DND-41 (cell line): ENCODE data around the gene PCARE.

Source experiments
- CTCF ChIP-seq: IDR thresholded peaks from 2 replicates; pipeline ENCODE4 v1.5.1; 2012; ENCODE audit warnings: borderline replicate concordance, low read length, moderate library complexity, mild to moderate bottlenecking; ENCODE audit not compliant: poor library complexity, severe bottlenecking; ENCODE audit errors: extremely low read depth
- EZH2 ChIP-seq: IDR thresholded peaks from 3 replicates; pipeline ENCODE4 v1.6.1; 2012; ENCODE audit warnings: borderline replicate concordance, low read depth, mild to moderate bottlenecking, moderate library complexity, low read length, inconsistent platforms; ENCODE audit not compliant: severe bottlenecking

DNA sequence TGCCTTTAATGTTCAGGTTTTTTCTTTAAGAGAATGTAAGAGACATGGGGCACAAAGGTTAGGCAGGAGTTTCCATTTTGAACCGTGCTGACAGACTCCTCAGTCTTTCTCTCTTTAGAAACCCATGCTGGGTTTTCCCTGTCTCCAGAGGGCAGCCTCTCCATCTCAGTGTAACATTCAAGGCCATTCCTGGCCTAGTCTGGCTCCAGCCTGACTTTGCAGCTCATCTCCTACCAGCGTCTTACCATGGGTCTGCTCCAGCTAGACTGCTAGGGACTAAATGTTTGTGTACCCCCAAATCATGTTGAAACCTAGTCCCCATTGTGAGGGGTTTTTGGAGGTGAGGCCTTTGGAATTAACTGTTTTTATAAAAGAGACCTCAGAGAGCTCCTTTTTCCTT is 31.1 kb upstream of the PCARE start:
- no peak for TF ChIP-seq CTCF
- no peak for TF ChIP-seq EZH2
